ENCODE results near the gene CCL22.

- TF ChIP-seq POLR2A (IDR thresholded peaks at IDR 0.05; ENCODE audit: low read depth, low read length) (0 out of 2 replicates have a peak, but pooled peaks have one; percentile 46), TAF1 (IDR thresholded peaks at IDR 0.05; ENCODE audit: low read depth, low read length) (no peak), POLR2AphosphoS5 (IDR thresholded peaks at IDR 0.05; ENCODE audit: low read depth, low read length) (0 out of 2 replicates have a peak, but pooled peaks have one; percentile 18), POU2F2 (IDR thresholded peaks at IDR 0.05; ENCODE audit: low read depth, low read length) (no peak), SPI1 (IDR thresholded peaks at IDR 0.05; ENCODE audit: low read depth, low read length) (no peak), PAX5 (IDR thresholded peaks at IDR 0.05; ENCODE audit: insufficient read depth, low read length, severe bottlenecking) (no peak)
Measured at GRCh38 chr16:57387598-57388354, 29.2 kb downstream of the CCL22 start.

Measured in GM12891 (cell line).